Peyer's patch (tissue), 4 donors: ENCODE results near the gene EBI3.

Experiments used
- CTCF ChIP-seq, 6 experiments: fragments of 450-650 bp in 4 of 6; fragments of 200-600 bp in 2 of 6; sonication (generic) in 1 of 6; IDR thresholded peaks; one replicate each; pipeline ENCODE4 v1.5.1; 2017 to 2019; ENCODE audit warnings: antibody characterized with exemption in 6 of 6, mild to moderate bottlenecking in 3 of 6, moderate library complexity in 1 of 6
- POLR2A ChIP-seq, 2 donors: fragments of 450-650 bp; IDR thresholded peaks; one replicate each; pipeline ENCODE4 v1.5.1; 2017; ENCODE audit warnings: antibody characterized with exemption in 2 of 2, mild to moderate bottlenecking in 2 of 2, moderate library complexity in 2 of 2

- TF ChIP-seq CTCF (IDR thresholded peaks at IDR 0.05) (no peak), POLR2A (IDR thresholded peaks at IDR 0.05) (no peak)
Measured at GRCh38 chr19:4232614-4233281, 3.4 kb downstream of the EBI3 start.
